ENCODE data around the gene OR6C65.
"Not testable (repeated sequence)": the region's sequence is repeated elsewhere in the genome, so short reads cannot be mapped to it uniquely, and the experiment has no call there.

- TF ChIP-seq CTCF, EP300, POLR2A (IDR thresholded peaks at IDR 0.05): not testable (repeated sequence)
Measured at GRCh38 chr12:55355338-55355737, 45.0 kb upstream of the OR6C65 start.

All from sigmoid colon (tissue), 4 donors.